DND-41 (cell line): ENCODE results near the gene TOMM6.
A peak's percentile ranks its signal among the peaks of the same experiment; 100 is the strongest.

Experiments used
- ATAC-seq: fragments of 200-7000 bp; cut with Tn5 transposase; 3 replicates; pipeline ENCODE4 v1.9.1; 2021; ENCODE audit warnings: low read depth; ENCODE audit not compliant: insufficient read depth
- DNase-seq: peaks from one replicate; pipeline ENCODE4 v3.0.0-alpha.2; 2020
- H2AFZ ChIP-seq: 2 replicates; pipeline ENCODE4 v1.6.0; 2012; ENCODE audit warnings: low read depth, low read length
- H3K27ac ChIP-seq: 2 replicates; pipeline ENCODE4 v1.5.1; 2012; ENCODE audit warnings: low read length, inconsistent platforms
- H3K27me3 ChIP-seq: fragments of 200-600 bp; sonication (generic); 2 replicates; pipeline ENCODE4 v1.6.0; 2012; ENCODE audit warnings: low read length, mild to moderate bottlenecking, inconsistent platforms; ENCODE audit not compliant: insufficient read depth, poor library complexity
- H3K36me3 ChIP-seq: 2 replicates; pipeline ENCODE4 v1.5.1; 2012; ENCODE audit warnings: low read length, inconsistent platforms; ENCODE audit not compliant: insufficient read depth
- H3K4me1 ChIP-seq: 2 replicates; pipeline ENCODE4 v1.5.1; 2012; ENCODE audit warnings: mild to moderate bottlenecking, low read length; ENCODE audit not compliant: insufficient read depth
- H3K4me2 ChIP-seq: 2 replicates; pipeline ENCODE4 v1.6.0; 2012; ENCODE audit warnings: mild to moderate bottlenecking, moderate library complexity, low read length, inconsistent platforms; ENCODE audit not compliant: insufficient read depth
- H3K4me3 ChIP-seq, 2 experiments: fragments of 200-600 bp in 1 of 2; shearing (Covaris generic) in 1 of 2; 2 replicates each; pipeline ENCODE4 v1.5.1; 2012 to 2016; ENCODE audit warnings: inconsistent platforms in 2 of 2, low read length in 2 of 2, mild to moderate bottlenecking in 2 of 2, low read depth in 1 of 2, moderate library complexity in 1 of 2
- H3K79me2 ChIP-seq: 2 replicates; pipeline ENCODE4 v1.6.0; 2012; ENCODE audit warnings: low read length, inconsistent platforms; ENCODE audit not compliant: insufficient read depth
- H3K9ac ChIP-seq: 2 replicates; pipeline ENCODE4 v1.6.0; 2012; ENCODE audit warnings: low read depth, mild to moderate bottlenecking, inconsistent platforms, low read length, moderate library complexity
- H3K9me3 ChIP-seq: 2 replicates; pipeline ENCODE4 v1.5.1; 2012; ENCODE audit warnings: low read length, moderate library complexity, mild to moderate bottlenecking, inconsistent platforms; ENCODE audit not compliant: insufficient read depth, severe bottlenecking
- H4K20me1 ChIP-seq: 2 replicates; pipeline ENCODE4 v1.6.0; 2012; ENCODE audit warnings: low read length; ENCODE audit not compliant: insufficient read depth
- EZH2 ChIP-seq: IDR thresholded peaks from 3 replicates; pipeline ENCODE4 v1.6.1; 2012; ENCODE audit warnings: borderline replicate concordance, low read depth, mild to moderate bottlenecking, moderate library complexity, low read length, inconsistent platforms; ENCODE audit not compliant: severe bottlenecking
- TF ChIP-seq, protein P1 (sequence below): IDR thresholded peaks from 2 replicates; pipeline ENCODE4 v1.5.1; 2012; ENCODE audit warnings: borderline replicate concordance, low read length, moderate library complexity, mild to moderate bottlenecking; ENCODE audit not compliant: poor library complexity, severe bottlenecking; ENCODE audit errors: extremely low read depth

The TOMM6 gene

DNA sequence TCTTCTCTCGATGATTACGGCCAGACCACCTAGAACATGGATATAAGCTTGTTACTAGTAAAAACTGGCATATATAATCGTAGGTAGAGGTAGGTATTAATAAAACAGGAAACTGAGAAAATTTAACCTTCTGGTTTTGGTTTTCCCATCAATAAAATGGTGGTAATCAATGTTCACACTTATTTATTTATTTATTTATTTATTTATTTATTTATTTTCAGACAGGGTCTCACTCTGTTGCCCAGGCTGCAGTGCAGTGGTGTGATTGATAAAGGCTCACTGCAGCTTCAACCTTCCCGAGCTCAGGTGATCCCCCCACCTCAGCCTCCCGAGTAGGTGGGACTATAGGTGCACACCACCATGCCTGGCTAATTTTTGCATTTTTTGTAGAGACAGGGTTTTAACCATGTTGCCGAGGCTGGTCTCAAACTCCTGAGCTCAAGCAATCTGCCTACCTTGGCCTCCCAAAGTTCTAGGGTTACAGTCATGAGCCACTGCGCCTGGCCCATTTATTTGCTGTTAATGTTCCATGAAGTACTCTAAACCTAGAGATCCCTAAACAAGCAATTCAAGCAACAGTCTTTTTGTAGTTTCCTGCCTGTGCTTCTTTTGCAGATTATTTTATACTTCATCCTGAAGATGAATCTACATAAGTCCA, 11.5 kb downstream of the TOMM6 start:
- TF ChIP-seq EZH2 = no peak
- TF ChIP-seq, protein P1, sequence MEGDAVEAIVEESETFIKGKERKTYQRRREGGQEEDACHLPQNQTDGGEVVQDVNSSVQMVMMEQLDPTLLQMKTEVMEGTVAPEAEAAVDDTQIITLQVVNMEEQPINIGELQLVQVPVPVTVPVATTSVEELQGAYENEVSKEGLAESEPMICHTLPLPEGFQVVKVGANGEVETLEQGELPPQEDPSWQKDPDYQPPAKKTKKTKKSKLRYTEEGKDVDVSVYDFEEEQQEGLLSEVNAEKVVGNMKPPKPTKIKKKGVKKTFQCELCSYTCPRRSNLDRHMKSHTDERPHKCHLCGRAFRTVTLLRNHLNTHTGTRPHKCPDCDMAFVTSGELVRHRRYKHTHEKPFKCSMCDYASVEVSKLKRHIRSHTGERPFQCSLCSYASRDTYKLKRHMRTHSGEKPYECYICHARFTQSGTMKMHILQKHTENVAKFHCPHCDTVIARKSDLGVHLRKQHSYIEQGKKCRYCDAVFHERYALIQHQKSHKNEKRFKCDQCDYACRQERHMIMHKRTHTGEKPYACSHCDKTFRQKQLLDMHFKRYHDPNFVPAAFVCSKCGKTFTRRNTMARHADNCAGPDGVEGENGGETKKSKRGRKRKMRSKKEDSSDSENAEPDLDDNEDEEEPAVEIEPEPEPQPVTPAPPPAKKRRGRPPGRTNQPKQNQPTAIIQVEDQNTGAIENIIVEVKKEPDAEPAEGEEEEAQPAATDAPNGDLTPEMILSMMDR = no peak
- Histone ChIP-seq H2AFZ (no peak overlapping the region), H3K27me3 (no peaks in the 10 kb centered on the region), H3K27ac (no peak overlapping the region), H4K20me1 (no peaks in the 10 kb centered on the region), H3K9me3 (no peaks in the 10 kb centered on the region), H3K4me3 (no peak overlapping the region), H3K4me1 (no peaks in the 10 kb centered on the region), H3K9ac (no peak overlapping the region), H3K4me2 (no peak overlapping the region), H3K36me3 (peaks cover 70% of the 10 kb centered on the region), H3K79me2 (no peaks in the 10 kb centered on the region)
- no peak for ATAC-seq
- DNase-seq = no peak

DNA sequence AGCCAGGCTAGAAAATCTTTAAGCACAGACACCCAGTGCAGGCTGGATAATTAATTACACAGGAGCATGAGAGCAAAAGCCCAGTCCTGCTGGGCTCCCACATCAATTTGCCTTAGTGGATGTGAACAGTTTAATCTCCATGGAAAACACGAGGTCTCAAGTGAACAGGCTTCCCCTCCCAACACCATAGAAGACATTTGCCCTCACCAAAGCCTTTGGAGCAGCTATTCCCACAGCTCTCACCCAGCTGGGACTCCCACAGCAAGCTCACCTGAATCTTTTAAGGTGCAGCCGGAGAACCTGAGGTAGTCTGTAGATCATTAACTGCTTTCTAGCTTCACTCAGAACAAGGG, 12.0 kb downstream of the TOMM6 start:
- H3K4me2 ChIP-seq = no peak overlapping the region
- TF ChIP-seq, protein P1 = no peak
- no peak for TF ChIP-seq EZH2
- H3K9me3 ChIP-seq = no peaks in the 10 kb centered on the region
- no peak overlapping the region for H3K27ac ChIP-seq
- H3K9ac ChIP-seq = no peak overlapping the region
- no peaks in the 10 kb centered on the region for H4K20me1 ChIP-seq
- no peaks in the 10 kb centered on the region for H3K27me3 ChIP-seq
- no peaks in the 10 kb centered on the region for H3K4me1 ChIP-seq
- H2AFZ ChIP-seq = no peak overlapping the region
- peaks cover 72% of the 10 kb centered on the region for H3K36me3 ChIP-seq
- no peak for ATAC-seq
- H3K4me3 ChIP-seq = no peak overlapping the region
- H3K79me2 ChIP-seq = no peaks in the 10 kb centered on the region
- DNase-seq = no peak

DNA sequence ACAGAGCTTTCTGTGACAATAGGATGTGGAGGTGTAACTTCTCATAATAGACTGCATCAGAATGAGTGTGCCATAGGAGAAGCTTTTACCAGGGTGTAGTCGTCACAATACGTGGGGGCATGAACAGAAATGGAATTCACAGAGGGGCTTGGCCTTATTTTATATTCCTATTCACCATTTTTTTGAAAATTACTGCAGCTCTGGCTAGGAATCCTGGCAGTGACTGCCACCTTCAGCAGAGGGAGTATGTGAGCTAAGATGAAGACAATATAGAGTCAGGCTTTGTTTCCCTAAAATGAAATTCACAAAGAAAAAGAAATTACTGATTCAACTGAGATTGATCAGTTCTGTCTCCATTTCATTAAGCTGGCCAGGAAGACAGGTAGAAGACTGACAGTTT, 13.9 kb downstream of the TOMM6 start:
- ATAC-seq (peak; percentile 39; the same call in 1 of the 3 replicates), DNase-seq (no peak)
- H3K27ac ChIP-seq = no peak overlapping the region
- no peaks in the 10 kb centered on the region for H4K20me1 ChIP-seq
- no peak overlapping the region for H3K4me3 ChIP-seq
- H3K36me3 ChIP-seq = peaks cover 72% of the 10 kb centered on the region
- no peaks in the 10 kb centered on the region for H3K9me3 ChIP-seq
- H2AFZ ChIP-seq = no peak overlapping the region
- H3K79me2 ChIP-seq = no peaks in the 10 kb centered on the region
- no peaks in the 10 kb centered on the region for H3K4me1 ChIP-seq
- TF ChIP-seq, protein P1 = peak; percentile 47
- no peak for TF ChIP-seq EZH2
- no peak overlapping the region for H3K4me2 ChIP-seq
- H3K27me3 ChIP-seq = no peaks in the 10 kb centered on the region
- H3K9ac ChIP-seq = no peak overlapping the region
